Thymus (tissue), 11 donors: Measurements from ENCODE around the gene NKIRAS2. TPM values are rescaled to one million over a fixed set of nuclear protein-coding genes. Genes with fewer than 3 reads are reported as not detected.
"Not testable (repeated sequence)": the region's sequence is repeated elsewhere in the genome, so short reads cannot be mapped to it uniquely, and the experiment has no call there.

Experiments
- DNase-seq, 9 donors: peaks; one replicate each; pipeline ENCODE4 v3.0.0-alpha.2; 2013; ENCODE audit warnings: low spot score in 9 of 9, low read depth in 6 of 9, missing footprints in 1 of 9
- H3K27ac ChIP-seq, 2 donors: one replicate each; pipeline ENCODE4 v1.5.1; 2013; ENCODE audit warnings: control low read depth in 1 of 2, low read depth in 1 of 2, low read length in 1 of 2, mild to moderate bottlenecking in 1 of 2, moderate library complexity in 1 of 2
- H3K27me3 ChIP-seq, 2 donors: one replicate each; pipeline ENCODE4 v1.5.1; 2013; ENCODE audit warnings: low read length in 1 of 2; ENCODE audit not compliant: control insufficient read depth in 2 of 2, insufficient read depth in 1 of 2
- H3K36me3 ChIP-seq, 2 donors: one replicate each; pipeline ENCODE4 v1.5.1; 2013; ENCODE audit warnings: low read length in 1 of 2, mild to moderate bottlenecking in 1 of 2, moderate library complexity in 1 of 2; ENCODE audit not compliant: control insufficient read depth in 2 of 2, insufficient read depth in 2 of 2
- H3K4me1 ChIP-seq, 2 donors: one replicate each; pipeline ENCODE4 v1.5.1; 2013; ENCODE audit warnings: low read length in 2 of 2; ENCODE audit not compliant: control insufficient read depth in 2 of 2, insufficient read depth in 2 of 2
- H3K4me3 ChIP-seq, 2 donors: one replicate each; pipeline ENCODE4 v1.5.1; 2013; ENCODE audit warnings: low read length in 2 of 2, control low read depth in 1 of 2, mild to moderate bottlenecking in 1 of 2
- H3K9me3 ChIP-seq, 2 donors: one replicate each; pipeline ENCODE4 v1.5.1; 2013; ENCODE audit warnings: low read length in 1 of 2, mild to moderate bottlenecking in 1 of 2; ENCODE audit not compliant: control insufficient read depth in 2 of 2, insufficient read depth in 1 of 2
- WGBS: extraction: QIAGEN DNeasy Blood & Tissue Kit; methylation state at CpG from one replicate; pipeline ENCODE4 v1.1.7; 2013; 5-methylcytosine and 5-hydroxymethylcytosine counted together
- polyA plus RNA-seq: library from polyadenylated mRNA; stranded (reverse); fragments of 200-250 nt; gene quantifications from one replicate; pipeline ENCODE4 v1.2.3, GENCODE V29; 2013
- total RNA-seq: library from RNA; stranded (reverse); fragments of 120-200 nt; gene quantifications from one replicate; pipeline ENCODE4 v1.2.4, GENCODE V29; 2013
- donor health status: healthy.

Gene NKIRAS2
- total and polyA plus RNA-seq, 2 donors, result 22.0 to 24.1 TPM

- no peak for DNase-seq
- WGBS, result 61% methylated on average over 3 of the region's 3 CpGs
- H3K4me3 ChIP-seq, result peak overlapping the region; percentile 79 to 99
- H3K27ac ChIP-seq, result no peak overlapping the region
- peaks cover 0 to 8% of the 10 kb centered on the region in 2 donors for H3K9me3 ChIP-seq
- H3K36me3 ChIP-seq, result peaks cover 12 to 14% of the 10 kb centered on the region in 2 donors
- no peaks in the 10 kb centered on the region for H3K27me3 ChIP-seq
- peaks cover 25 to 33% of the 10 kb centered on the region in 2 donors for H3K4me1 ChIP-seq
Measured at GRCh38 chr17:42018339-42018738, 1.6 kb upstream of the NKIRAS2 start.

DNA sequence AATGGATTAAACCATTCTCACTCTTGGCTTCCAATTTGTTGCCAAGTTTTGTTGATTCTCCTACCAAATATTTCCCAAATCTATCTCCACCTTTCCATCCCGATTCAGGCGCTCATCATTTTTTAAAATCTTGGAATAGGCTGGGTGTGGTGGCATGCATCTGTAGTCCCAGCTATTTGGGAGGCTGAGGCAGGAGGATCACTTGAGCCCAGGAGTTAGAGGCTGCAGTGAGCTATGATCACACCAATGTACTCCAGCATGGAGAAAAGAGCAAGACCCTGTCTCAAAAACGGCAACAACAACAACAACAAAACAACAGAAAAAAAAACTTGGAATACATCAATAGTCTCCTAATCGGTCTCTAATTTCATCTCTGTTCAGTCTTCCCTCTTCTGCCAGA, 902 bp upstream of the NKIRAS2 start:
- H3K4me1 ChIP-seq, result peaks cover 25 to 35% of the 10 kb centered on the region in 2 donors
- no peak overlapping the region for H3K4me3 ChIP-seq
- H3K27ac ChIP-seq, result no peak overlapping the region
- H3K27me3 ChIP-seq, result no peaks in the 10 kb centered on the region
- 98% methylated on average over 4 of the region's 4 CpGs for WGBS
- H3K36me3 ChIP-seq, result peaks cover 19 to 20% of the 10 kb centered on the region in 2 donors
- DNase-seq, result no peak
- H3K9me3 ChIP-seq, result peaks cover 0 to 8% of the 10 kb centered on the region in 2 donors

GRCh38 chr17:42020845-42021244, 955 bp downstream of the NKIRAS2 start:
- not testable (repeated sequence) for DNase-seq, H3K27me3 ChIP-seq, H3K27ac ChIP-seq
- WGBS, result 90% methylated on average over 8 of the region's 8 CpGs
- H3K4me3 ChIP-seq, result peak overlapping the region in 1 of 2 donors; percentile 79
- peaks cover 23 to 30% of the 10 kb centered on the region in 2 donors for H3K36me3 ChIP-seq
- H3K4me1 ChIP-seq, result peaks cover 24 to 41% of the 10 kb centered on the region in 2 donors
- H3K9me3 ChIP-seq, result peaks cover 0 to 11% of the 10 kb centered on the region in 2 donors

GRCh38 chr17:42023524-42024349, 3.8 kb downstream of the NKIRAS2 start:
- no peak for DNase-seq
- 96% methylated on average over 15 of the region's 15 CpGs for WGBS
- Histone ChIP-seq H3K4me3 (no peak overlapping the region), H3K36me3 (peaks cover 23 to 32% of the 10 kb centered on the region in 2 donors), H3K4me1 (peaks cover 14 to 37% of the 10 kb centered on the region in 2 donors), H3K9me3 (peaks cover 0 to 11% of the 10 kb centered on the region in 2 donors), H3K27ac (peak overlapping the region in 1 of 2 donors; percentile 54), H3K27me3 (no peaks in the 10 kb centered on the region)

- Histone ChIP-seq H3K27me3 (no peaks in the 10 kb centered on the region), H3K27ac (no peak overlapping the region), H3K4me3 (no peak overlapping the region), H3K36me3 (peaks cover 23 to 32% of the 10 kb centered on the region in 2 donors), H3K4me1 (peaks cover 12 to 33% of the 10 kb centered on the region in 2 donors), H3K9me3 (peaks cover 0 to 3% of the 10 kb centered on the region in 2 donors)
- no peak for DNase-seq
- WGBS, result 77% methylated on average over 8 of the region's 8 CpGs
Measured at GRCh38 chr17:42025191-42025579, 5.3 kb downstream of the NKIRAS2 start.

DNA sequence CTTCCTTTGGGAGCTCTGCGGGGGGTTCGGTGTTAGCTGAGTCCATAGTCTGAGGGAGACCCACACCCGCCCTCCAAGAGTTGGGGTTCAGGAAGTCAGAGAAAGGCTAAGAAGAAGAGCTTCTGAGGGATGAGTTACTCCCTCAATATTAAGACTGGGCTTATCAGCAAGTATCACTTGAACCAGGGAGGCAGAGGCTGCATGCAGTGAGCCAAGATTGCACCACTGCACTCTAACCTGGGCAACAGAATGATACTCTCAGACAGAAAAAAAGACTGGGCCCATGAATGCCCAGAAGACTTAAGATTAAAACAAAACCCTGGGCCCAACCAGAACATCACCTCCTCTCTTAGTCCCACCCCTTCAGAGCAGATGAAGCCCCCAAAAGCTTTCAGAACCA, 6.0 kb downstream of the NKIRAS2 start:
- WGBS, result 96% methylated on average over 3 of the region's 3 CpGs
- Histone ChIP-seq H3K27ac (no peak overlapping the region), H3K9me3 (peaks cover 0 to 3% of the 10 kb centered on the region in 2 donors), H3K36me3 (peaks cover 23 to 32% of the 10 kb centered on the region in 2 donors), H3K4me3 (no peak overlapping the region), H3K27me3 (no peaks in the 10 kb centered on the region), H3K4me1 (peaks cover 10 to 28% of the 10 kb centered on the region in 2 donors)
- DNase-seq, result no peak

DNA sequence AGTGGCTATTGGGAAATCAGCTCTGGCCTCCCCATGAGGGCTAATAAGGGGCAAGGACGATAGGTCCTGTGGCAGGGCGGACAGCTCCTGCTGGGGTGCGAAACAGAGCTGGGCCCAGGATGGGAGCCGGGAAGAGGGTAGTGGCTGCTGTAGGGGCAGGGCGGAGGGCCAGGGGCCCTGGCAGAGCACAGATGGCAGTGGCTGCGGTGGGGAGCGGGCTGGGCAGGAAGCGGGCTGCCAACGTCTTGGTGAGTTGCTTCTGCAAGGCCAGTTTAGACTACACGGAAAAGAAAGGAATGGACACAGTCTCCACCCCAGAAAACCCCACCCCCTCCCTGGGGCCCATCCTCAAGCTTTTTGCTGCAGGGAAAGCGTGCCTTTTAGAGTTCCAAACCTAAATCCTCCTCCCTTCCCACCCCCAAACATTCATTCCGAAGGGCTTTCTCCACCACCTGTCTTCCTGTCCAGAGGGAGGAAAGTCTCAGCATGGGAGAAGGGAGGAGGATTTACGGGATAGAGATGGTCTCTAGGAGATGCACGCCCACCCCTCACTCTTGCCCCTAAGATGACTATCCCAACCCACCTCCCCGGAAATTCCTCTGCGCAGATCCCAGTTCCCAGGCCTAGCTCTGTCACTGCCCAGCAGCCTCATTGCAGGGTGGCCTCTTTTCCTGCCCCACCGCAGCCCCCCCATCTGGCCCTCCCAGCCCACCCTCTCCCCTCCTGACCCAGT, 7.1 kb downstream of the NKIRAS2 start:
- Histone ChIP-seq H3K4me3 (no peak overlapping the region), H3K36me3 (peaks cover 23 to 32% of the 10 kb centered on the region in 2 donors), H3K27me3 (no peaks in the 10 kb centered on the region), H3K9me3 (peaks cover 0 to 3% of the 10 kb centered on the region in 2 donors), H3K4me1 (peaks cover 5 to 26% of the 10 kb centered on the region in 2 donors), H3K27ac (no peak overlapping the region)
- 55% methylated on average over 17 of the region's 17 CpGs for WGBS
- DNase-seq, result no peak

DNA sequence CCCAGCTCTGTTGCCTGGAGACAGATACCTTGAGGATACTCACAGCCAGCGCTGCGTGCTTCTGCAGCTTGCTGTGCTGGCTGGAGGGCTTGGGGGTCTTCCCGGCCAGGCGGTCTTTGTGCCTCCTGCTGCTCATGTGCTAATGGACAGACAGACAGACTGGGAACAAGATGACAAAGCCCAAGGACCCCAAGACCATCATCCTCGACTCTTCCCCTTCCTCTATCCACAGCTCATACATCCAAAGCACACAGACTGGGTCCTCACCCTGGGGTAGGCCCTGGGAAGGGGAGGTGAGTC, 7.7 kb downstream of the NKIRAS2 start:
- H3K27ac ChIP-seq, result no peak overlapping the region
- H3K27me3 ChIP-seq, result no peaks in the 10 kb centered on the region
- 90% methylated on average over 5 of the region's 5 CpGs for whole genome bisulfite sequencing

More for the DNA sequence above, 7.7 kb downstream of the NKIRAS2 start:
- H3K9me3 ChIP-seq, result peaks cover 0 to 3% of the 10 kb centered on the region in 2 donors
- H3K36me3 ChIP-seq, result peaks cover 18 to 27% of the 10 kb centered on the region in 2 donors
- no peak for DNase-seq
- no peak overlapping the region for H3K4me3 ChIP-seq
- peaks cover 5 to 26% of the 10 kb centered on the region in 2 donors for H3K4me1 ChIP-seq
